Peyer's patch (tissue), 4 donors: ENCODE measurements around the gene HBG2.

Experiments
- CTCF ChIP-seq, 6 experiments: fragments of 450-650 bp in 4 of 6; fragments of 200-600 bp in 2 of 6; sonication (generic) in 1 of 6; IDR thresholded peaks; one replicate each; pipeline ENCODE4 v1.5.1; 2017 to 2019; ENCODE audit warnings: antibody characterized with exemption in 6 of 6, mild to moderate bottlenecking in 3 of 6, moderate library complexity in 1 of 6
- POLR2A ChIP-seq, 2 donors: fragments of 450-650 bp; IDR thresholded peaks; one replicate each; pipeline ENCODE4 v1.5.1; 2017; ENCODE audit warnings: antibody characterized with exemption in 2 of 2, mild to moderate bottlenecking in 2 of 2, moderate library complexity in 2 of 2

GRCh38 chr11:5250543-5251204 lies 3.9 kb downstream of the HBG2 start:
- TF ChIP-seq CTCF (IDR thresholded peaks at IDR 0.05) (no peak), POLR2A (IDR thresholded peaks at IDR 0.05) (no peak)
